ENCODE measurements around the gene SMC5.

DNA sequence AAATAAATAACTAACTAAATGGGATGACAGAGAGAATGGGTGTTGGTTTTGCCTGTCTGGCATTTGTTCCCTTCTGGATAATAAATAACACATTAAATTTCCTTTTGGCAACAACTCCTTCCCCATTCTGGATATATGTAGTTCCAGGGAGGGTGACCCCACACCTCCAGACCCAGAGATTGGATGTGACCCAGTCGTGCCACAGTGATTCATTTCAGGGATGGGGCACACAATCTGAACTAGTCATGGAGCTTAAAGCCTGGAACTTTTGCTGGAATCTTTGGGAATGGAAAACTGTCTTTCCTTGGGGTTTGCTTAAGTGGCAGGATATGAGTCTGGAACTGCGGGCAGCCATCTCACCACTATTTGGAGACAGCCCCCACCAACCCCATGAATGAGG is 144.4 kb downstream of the SMC5 start:
- TF ChIP-seq, protein P1, sequence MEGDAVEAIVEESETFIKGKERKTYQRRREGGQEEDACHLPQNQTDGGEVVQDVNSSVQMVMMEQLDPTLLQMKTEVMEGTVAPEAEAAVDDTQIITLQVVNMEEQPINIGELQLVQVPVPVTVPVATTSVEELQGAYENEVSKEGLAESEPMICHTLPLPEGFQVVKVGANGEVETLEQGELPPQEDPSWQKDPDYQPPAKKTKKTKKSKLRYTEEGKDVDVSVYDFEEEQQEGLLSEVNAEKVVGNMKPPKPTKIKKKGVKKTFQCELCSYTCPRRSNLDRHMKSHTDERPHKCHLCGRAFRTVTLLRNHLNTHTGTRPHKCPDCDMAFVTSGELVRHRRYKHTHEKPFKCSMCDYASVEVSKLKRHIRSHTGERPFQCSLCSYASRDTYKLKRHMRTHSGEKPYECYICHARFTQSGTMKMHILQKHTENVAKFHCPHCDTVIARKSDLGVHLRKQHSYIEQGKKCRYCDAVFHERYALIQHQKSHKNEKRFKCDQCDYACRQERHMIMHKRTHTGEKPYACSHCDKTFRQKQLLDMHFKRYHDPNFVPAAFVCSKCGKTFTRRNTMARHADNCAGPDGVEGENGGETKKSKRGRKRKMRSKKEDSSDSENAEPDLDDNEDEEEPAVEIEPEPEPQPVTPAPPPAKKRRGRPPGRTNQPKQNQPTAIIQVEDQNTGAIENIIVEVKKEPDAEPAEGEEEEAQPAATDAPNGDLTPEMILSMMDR (IDR thresholded peaks at IDR 0.05) = no peak
- TF ChIP-seq POLR2AphosphoS5 (IDR thresholded peaks at IDR 0.05; ENCODE audit: insufficient read depth in 1 of 2, low read depth in 1 of 2) (no peak), POLR2A (IDR thresholded peaks at IDR 0.05) (no peak)

Data from vagina (tissue), 2 donors.